ENCODE measurements around the gene MVB12A. TPM values are rescaled to one million over a fixed set of nuclear protein-coding genes. Genes with fewer than 3 reads are reported as not detected.

The MVB12A gene
- 53.3 and 71.6 TPM in 2 replicates for total RNA-seq
- polyA plus RNA-seq (2012), result 52.9 TPM

DNA sequence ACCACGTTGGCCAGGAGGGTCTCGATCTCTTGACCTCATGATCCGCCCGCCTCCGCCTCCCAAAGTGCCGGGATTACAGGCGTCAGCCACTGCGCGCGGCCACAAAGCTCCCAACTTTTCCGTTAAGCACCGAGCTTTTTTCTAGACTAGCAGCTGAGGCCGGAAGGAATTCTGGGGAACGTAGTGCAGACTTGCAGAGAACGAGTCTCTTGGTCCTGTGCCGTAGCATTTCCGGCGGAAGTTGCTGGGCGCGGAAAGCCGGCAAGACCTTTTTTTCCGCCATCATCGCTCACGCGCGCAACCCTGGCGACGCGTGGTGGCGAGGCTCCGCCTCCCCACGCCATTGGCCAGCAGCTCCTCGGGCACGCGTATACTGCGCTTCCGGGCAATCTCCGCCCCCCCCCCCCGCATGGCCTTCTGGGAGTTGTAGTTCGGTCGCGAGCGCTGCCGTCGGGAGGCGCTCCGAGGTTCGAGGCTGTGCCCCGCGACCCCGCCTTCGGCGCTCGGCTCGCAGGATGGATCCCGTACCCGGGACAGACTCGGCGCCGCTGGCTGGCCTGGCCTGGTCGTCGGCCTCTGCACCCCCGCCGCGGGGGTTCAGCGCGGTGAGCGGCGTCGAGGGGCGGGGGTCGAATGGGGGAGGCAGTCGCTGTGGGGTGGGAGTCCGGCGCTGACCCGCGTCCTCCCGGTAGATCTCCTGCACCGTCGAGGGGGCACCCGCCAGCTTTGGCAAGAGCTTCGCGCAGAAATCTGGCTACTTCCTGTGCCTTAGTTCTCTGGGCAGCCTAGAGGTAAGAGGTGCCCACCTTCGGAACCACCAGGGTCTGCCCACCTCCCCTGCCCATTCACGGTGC lies at the start of gene MVB12A:
TSS of gene MVB12A (plus strand) at position 427 of the 854 bp plus-strand sequence. CDS start at position 516, 89 bp downstream.
- peak; percentile 99 for DNase-seq (ENCODE audit: low read depth)

DNA sequence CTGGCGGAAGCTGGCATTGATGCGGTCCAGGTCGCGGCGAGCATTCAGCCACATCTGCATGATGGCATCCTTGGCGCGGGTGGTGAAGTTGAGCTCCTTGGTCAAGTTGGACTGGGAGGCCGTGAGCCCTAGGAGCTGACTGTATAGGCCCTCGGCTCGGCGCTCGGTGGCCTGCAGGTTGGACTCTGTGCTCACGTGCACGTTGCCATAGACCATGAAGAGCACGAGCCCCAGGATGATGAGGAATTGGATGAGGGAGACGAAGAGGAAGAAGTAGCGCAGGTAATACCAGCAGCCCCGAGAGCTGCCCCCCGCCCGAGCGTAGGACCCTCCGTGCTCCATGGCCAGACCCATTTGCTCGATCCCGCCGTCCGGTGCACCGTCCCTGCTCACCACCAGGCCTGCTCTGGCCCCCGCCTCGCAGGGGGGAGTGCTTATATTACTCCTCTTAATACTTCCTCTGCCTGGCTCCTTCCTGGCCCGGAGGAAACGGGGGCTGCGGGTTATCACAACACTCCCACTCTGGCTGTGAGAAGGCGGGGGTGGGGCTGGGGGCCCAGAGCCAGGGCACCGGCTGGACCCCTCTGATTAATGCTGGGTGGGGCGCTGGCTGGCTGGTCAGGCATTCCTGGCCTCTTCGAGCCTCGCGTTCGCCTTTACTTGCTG lies 42.8 kb upstream of the MVB12A start, which contains the start of gene PLVAP:
TSS of gene PLVAP (minus strand) at position 408 of the 666 bp plus-strand sequence. CDS start at position 354, 54 bp downstream.
- no peak for DNase-seq (ENCODE audit: low read depth)

DNA sequence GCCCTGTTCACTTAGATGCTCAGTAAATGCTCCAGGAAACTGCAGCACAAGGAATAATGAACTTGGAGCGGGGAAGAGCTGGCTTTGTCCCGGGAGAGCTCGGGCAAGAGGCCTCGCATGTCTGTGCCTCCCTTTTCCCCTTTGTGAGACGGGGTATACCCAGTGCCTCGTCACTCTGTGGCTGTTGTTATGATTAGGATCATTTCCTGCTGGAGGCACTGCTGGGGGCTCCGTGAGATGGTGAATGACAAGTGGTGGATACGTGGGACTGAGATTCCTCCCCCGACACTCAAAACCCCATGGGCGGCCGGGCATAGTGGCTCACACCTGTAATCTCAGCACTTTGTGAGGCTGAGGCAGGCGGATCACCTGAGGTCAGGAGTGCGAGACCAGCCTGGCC lies 41.6 kb upstream of the MVB12A start:
- no peak for DNase-seq (ENCODE audit: low read depth)

DNA sequence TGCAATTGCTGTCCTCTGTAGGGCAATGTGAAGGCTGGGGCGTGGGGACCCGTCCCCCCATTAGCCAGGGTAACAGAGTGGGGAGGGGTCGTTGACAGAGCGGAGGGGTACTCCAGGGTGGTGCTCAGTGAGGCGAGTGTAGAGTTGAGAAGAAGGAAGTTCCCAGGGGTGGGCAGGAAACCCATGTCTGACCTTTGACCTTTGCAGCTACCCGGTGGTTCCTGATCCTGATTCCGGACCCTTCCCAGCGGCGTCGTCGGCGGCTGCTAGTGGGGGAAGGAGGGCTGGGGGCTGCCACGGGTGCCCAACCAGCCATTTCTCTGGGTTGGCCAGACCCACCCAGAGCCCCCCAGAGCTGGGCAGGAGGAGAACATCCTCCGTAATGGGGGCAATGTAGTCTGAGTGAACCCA lies 40.6 kb upstream of the MVB12A start:
- DNase-seq (ENCODE audit: low read depth), result no peak

DNA sequence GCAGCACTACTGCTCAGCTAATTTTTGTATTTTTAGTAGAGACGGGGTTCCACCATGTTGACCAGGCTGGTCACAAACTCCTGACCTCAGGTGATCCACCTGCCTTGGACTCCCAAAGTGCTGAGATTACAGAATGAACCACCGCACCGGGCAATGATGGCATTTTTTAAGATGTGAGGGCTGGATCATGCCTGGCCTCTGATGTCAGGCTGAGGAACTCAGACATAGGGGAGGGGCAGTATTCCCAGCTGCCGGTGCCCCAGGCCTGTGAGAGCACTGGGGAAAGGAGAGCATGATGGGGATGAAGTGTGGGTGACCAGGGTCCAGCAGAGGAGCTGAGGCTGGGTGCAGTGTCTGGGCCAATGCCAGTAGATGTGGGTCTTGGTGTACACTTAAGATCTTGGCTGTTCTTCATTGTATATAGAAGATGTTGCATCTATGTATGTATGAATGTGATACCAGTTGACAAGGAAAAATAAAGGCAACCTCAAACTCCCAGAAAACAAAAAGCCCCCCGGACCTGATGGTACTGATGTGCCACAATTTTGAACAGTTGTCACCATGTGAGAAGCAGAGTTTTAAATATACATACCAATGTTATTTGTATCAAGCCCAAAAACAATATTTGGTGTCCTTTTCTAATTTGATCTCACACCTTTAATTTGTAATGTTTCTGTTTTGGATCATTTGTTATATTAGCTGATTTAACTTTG lies 39.3 kb upstream of the MVB12A start:
- DNase-seq (ENCODE audit: low read depth), result no peak

DNA sequence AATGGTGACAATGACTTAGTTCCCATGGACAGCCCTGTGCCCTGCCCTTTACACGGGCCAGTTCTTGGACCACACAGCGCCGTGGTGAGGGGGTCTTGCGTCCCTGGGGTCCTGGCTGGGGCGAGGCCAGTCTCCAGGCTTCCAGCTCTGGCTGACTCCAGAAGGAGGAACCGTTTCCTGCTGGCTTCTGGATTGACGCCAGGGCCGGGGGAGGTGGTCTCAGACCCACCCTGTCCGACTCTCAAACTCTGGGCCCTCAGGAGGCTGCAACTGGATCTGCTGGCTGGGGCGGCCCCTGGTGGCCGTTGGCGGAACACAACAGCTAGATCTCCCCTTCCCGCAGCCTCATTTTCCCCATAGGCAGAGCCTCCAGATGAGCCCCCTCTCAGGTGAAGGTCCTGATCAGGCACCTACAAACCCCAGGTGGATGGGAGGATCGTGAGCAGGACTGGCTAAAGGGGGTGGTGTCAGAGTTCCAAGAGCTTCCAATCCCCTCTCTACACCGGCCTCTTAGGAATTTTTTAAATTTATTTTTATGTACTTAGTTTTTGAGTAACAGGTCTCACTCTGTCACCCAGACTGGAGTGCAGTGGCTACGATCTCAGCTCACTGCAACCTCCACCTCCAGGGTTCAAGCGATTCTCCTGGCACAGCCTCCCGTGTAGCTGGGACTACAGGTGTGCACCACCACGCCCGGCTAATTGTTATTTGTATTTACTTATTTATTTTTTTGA lies 33.8 kb upstream of the MVB12A start:
- peak; percentile 58 for DNase-seq (ENCODE audit: low read depth)

DNA sequence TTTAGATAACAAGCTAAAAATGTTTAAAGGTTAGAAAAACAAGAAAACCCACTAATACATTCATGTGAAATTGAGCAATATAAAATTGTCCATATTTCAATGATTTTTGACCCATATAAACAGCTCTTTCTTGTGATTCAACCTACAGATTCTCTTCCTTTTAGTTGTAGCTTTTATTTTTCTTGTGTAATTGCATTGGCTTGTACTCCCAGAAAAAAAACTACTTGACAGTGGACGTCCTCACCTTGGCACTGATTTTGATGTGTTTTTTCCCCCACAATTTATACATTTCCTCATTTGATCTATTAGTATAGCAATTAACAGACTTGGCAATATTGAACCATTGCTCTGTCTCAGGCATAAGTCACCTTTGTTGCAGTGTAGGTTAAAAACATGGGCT lies 30.6 kb upstream of the MVB12A start:
- DNase-seq (ENCODE audit: low read depth), result no peak

DNA sequence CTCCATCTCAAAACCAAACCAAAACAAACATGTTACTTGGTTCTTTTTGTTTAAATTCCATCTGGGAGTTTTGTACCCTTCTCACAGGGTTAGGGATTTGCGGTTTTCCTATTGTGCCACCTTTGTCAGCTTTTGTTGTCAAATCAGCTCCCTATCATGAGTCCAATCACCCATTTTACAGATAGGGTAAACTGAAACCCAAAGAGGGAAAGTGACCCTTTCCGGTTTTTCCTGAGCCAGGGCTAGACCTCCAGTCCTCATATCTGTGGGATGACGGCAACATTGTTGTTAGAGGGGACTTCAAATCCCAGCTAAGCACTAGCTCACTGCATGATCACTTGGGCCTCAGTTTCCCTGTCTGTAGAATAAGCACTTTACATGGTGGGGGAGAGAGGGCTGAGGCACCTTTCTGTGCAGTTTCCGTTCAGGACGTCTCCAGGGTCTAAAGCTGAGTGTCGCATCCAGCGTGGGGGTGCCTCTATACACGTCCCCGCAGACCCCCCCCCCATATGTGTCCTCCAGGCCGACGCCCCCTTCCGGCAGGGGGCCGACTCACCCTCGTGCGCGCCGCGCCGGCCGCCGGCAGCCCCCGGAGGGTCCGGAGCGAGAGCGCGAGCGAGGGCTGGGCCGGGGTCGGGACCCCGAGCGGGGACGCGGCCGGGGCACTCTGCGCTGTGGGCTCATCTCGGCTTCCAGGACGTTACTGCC lies 29.7 kb upstream of the MVB12A start:
- no peak for DNase-seq (ENCODE audit: low read depth)

DNA sequence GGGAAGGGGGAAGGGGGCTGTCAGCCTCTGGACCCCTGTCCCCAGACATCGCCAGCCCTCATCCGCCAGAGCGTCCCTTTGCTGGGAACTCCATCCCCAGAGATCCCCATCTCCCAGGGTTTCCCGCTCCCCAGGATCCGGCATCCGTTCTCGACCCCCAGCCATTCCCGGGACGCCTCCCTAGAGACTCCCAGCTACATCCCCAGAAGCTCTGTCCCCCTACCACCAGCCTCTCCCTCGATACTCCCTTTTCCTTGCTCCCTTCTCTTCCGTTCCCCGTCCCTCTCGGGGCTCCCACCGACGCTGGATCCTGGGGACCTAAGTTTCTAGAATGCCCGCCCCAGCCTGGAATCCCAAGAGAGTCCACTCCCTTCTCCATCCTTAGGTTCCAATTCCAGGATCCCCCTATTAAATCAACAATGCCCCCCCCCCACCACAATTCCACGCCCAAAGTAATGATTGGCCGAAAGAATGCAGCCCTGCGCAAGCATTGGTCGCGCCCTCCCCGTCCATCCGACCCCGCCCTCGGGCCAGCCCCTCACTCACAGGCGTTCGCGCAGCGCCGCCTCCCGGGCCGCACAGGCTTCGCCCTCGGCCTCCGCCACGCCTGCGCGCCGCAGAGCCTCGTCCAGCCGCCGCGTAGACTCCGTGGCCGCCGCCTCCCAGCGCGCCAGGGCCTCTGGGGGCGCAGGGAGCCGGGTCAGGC lies 29.0 kb upstream of the MVB12A start:
- DNase-seq (ENCODE audit: low read depth), result peak; percentile 85

DNA sequence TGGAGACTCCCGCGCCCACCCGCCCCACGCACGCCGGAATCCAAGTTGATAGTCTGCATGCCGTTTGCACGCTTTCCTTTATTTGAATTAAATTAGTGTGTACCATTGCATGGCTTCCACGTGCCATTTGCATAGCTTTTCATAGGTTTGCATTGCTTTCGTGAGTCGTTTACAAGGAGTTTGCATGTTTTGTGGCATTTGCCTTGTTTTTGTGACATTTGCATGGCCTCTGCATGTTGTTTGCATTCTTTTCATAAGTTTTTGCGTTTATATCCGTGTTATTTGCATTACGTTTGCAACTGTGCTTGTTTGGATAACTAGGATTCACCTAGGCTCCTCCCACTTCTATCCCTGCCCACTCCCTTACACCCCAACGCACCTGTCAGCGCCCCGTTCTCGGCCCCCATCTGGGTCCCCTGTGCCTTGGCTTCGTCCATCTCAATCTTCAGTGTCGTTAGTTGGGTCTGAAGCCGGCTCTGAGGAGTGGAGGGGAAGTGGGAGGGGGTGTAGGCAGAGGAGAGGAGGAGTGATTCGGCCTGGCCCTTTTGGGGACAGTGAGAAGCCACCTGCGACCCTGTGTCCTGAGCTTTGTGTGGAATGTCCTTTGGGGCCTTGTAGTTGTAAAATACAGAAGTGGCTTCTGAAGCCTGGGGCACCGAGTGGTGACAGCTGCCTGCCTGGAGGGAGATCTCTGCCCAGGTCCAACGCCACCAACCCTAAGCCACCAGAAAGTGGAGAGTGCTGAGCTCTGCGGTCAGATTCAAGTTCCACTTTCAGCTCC lies 28.3 kb upstream of the MVB12A start:
- peak; percentile 38 for DNase-seq (ENCODE audit: low read depth)

DNA sequence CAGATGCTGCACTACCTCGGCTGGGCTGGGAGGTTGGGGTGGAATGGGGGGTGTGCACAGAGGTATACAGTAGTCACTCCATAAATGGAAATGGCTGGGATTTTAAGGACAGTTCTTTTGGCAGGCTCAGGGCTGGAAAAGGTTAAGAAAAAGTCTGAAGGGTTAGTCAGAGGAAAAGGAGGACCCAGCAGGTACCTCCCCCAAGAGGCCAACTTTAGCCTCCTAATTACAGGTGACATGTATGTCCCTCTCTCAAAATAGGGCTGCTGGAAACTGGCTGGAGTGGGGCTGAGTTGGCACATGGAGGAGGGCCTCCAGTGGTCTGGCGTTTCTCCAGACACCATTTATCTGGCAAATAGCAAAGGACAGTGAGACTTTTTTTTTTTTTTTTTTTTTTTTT lies 26.8 kb upstream of the MVB12A start:
- DNase-seq (ENCODE audit: low read depth), result no peak

DNA sequence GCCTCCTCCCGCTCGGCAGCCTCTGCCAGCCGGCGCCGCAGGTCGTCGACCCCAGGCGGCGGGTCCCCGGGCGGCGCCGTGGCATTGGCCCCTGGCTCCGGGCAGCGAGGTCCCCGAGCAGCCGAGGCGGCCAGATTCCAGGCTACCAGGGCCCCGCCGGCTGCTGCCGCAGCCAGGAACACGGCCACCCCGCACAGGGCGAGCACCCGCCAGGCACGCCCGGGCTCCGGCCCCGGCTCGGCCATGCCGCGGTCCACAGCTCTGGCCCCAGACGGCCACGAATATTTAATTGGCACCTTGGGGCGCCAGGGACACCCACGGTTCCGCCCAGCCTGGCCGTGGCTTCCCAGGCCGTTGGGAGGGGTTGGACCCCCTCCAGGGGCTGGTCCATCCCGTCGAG lies 25.9 kb upstream of the MVB12A start, which contains the start of gene CCDC194:
TSS of gene CCDC194 (minus strand) at position 283 of the 400 bp plus-strand sequence. CDS start at position 245, 38 bp downstream.
- DNase-seq (ENCODE audit: low read depth), result no peak

DNA sequence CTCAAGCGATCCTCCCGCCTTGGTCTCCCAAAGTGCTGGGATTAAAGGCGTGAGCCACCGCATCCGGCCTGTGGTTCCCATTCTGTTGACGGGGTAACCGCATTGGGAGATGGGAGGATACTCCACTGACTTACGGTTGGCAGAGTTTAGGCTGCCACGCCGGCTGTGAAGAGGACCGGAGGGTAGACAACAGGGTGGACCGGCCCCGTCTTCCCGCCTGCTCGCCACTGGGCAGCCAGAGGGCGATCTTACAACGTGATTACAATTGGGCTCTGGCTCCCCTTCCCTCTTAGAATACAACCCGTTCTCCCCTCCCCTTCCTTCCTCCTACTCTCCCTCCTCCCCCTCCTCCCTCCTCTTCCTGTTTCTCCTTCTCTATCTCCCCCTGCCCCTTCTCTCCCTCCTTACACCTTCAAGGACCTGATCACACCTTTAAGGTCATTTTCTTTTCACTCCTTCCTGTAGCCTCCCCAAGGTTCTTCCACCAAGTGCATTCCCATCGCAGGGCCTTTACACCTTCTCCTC lies 24.9 kb upstream of the MVB12A start:
- DNase-seq (ENCODE audit: low read depth), result no peak

DNA sequence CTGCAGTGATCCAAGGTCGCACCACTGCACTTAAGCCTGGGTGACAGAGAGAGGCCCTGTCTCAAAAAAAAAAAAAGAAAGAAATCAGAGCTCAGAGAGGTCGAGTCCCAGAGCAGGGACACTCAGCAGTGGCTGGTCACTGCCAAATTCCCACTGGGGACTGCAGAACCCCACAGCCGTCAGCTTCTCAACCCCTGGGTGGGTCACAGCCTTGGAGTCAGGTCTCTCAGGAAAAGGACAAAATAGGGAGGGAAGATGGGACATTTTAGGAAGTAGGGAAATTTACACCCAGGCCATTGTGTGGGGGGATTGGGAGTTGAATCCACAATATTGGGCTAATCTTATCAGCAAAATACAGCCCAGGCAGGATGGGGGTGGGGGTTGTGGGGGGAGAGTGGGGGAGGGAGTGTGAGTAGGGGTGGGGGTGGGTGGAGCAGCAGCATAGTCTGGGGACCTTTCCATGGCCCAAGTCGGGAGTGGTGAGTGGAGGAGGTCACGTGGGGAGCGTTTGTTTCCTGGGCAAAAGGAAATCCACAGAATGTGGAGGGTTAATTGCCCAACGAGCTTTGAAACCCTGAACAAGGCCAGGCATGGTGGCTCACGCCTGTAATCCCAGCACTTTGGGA lies 20.8 kb upstream of the MVB12A start:
- no peak for DNase-seq (ENCODE audit: low read depth)

DNA sequence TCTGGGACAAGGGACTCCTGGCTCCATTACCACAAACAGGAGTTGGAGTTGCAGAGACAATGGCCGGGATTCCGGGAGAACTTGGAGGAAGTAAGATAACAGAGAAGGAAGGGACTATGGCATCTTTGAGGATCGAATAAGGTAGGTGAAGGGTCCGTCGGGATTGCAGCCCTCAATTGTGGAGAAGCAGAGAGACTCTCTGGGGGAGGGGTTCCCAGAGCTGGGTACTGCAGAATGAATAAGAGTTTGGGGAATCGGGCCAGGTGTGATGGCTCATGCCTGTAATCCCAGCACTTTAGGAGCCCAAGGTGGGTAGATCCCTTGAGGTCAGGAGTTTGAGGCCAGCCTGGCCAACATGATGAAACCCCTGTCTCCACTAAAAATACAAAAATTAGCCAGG lies 18.2 kb upstream of the MVB12A start:
- no peak for DNase-seq (ENCODE audit: low read depth)

DNA sequence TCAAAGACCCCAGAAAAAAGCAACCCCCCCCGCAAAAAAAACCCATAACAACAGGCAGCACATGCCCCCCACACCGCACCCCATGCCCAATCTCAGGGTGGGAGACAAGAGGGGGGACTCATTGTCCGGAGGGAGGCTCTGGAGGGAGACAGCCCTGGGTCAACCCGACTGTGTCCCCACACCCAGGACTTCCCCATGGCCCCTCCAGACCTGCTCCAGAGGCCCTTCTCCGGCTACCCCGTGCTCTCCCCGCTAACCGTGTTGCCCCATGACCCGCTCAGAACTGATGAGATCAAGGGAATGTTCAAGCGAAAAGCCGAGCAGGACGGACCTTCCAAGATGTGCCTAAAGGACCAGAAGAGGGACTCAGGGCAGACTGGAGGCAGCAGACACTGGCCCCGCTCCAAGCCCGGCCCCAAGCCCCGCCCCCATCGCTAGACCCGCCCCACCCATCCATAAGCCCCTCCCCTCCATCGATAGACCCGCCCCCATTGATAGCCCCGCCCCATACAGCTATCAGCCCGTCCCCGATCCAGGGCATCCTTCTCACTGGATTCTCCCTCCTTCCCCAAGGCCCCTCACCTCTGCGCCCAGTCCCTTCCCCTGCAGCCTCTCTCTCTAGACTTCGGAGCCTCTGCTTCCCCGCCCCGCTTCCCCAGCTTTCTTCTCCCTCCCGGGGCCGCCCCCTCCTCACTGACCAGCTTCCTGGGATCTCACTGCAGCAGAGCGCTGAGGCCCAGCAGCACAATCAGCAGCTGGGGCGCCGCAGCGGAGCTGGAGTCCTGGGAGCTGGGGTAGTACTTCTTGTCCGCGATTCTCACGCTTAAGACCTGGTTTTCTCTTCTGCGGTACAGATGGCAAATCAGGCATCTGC lies 16.6 kb upstream of the MVB12A start:
- DNase-seq (ENCODE audit: low read depth), result no peak

DNA sequence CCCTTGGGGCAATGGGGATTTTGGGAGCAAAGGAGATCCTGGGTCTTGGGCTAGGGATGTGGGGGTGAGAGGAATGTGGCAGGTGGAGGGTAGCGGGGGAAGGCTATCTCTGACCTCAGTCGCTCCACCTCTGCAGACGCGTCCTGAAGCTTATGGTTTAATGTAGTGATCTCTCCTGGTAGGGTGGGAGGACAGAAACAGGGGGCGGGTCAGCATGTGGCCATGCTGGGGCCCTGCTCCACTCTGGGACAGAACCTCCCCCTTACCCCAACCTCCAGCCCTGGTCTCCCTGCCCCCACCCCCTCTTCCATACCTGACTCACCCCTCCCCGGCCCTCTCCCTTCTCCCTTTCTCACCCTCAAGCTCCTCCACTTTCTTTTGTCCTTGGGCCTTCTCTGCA lies 15.8 kb upstream of the MVB12A start:
- no peak for DNase-seq (ENCODE audit: low read depth)

Measured in myocyte (in vitro differentiated cells).